NCI-H1930 (cell line): ENCODE data around the gene MAST2.
"Not testable (repeated sequence)": the region's sequence is repeated elsewhere in the genome, so short reads cannot be mapped to it uniquely, and the experiment has no call there.

Experiments
- DNase-seq, 2 experiments: peaks; one replicate each; lab custom pipeline; 2025; lab: John Stamatoyannopoulos, UW

Gene MAST2

GRCh38 chr1:45938029-45938428, 134.6 kb downstream of the MAST2 start:
- no peak for DNase-seq

- DNase-seq = no peak
These were observed 139.0 kb downstream of the MAST2 start for GRCh38 chr1:45942411-45942810.

- no peak for DNase-seq
These were observed 139.8 kb downstream of the MAST2 start for GRCh38 chr1:45943185-45943584.

- no peak for DNase-seq
These were observed 142.0 kb downstream of the MAST2 start for GRCh38 chr1:45945426-45945825.

- DNase-seq = not testable (repeated sequence)
These were observed 146.1 kb downstream of the MAST2 start for GRCh38 chr1:45949462-45949861.

GRCh38 chr1:45952072-45952471, 148.7 kb downstream of the MAST2 start:
- DNase-seq = no peak

GRCh38 chr1:45953934-45954847, 150.8 kb downstream of the MAST2 start:
- no peak for DNase-seq

- no peak for DNase-seq
These were observed 154.3 kb downstream of the MAST2 start for GRCh38 chr1:45957684-45958083.

GRCh38 chr1:45958317-45958716, 154.9 kb downstream of the MAST2 start:
- DNase-seq = no peak

- DNase-seq = no peak
These were observed 157.7 kb downstream of the MAST2 start for GRCh38 chr1:45960930-45961715.

GRCh38 chr1:45961936-45962335, 158.5 kb downstream of the MAST2 start:
- not testable (repeated sequence) for DNase-seq

GRCh38 chr1:45968941-45969666, 165.7 kb downstream of the MAST2 start:
- DNase-seq = no peak

GRCh38 chr1:45969866-45970265, 166.5 kb downstream of the MAST2 start:
- DNase-seq = no peak

GRCh38 chr1:45971335-45971734, 167.9 kb downstream of the MAST2 start:
- no peak for DNase-seq

- DNase-seq = no peak
These were observed 168.6 kb downstream of the MAST2 start for GRCh38 chr1:45971922-45972531.

GRCh38 chr1:45972621-45973020, 169.2 kb downstream of the MAST2 start:
- DNase-seq = no peak

- no peak for DNase-seq
These were observed 169.7 kb downstream of the MAST2 start for GRCh38 chr1:45973121-45973520.

- DNase-seq = no peak
These were observed 171.3 kb downstream of the MAST2 start for GRCh38 chr1:45974541-45975269.

GRCh38 chr1:45976623-45977022, 173.2 kb downstream of the MAST2 start:
- no peak for DNase-seq

GRCh38 chr1:45979074-45979777, 175.8 kb downstream of the MAST2 start:
- DNase-seq = peak; percentile 72 to 77

GRCh38 chr1:45979778-45980176, 176.4 kb downstream of the MAST2 start:
- DNase-seq = no peak
